Suprapubic skin (tissue), 4 donors: Measurements from ENCODE around the gene CNTN4. TPM values are rescaled to one million over a fixed set of nuclear protein-coding genes. Genes with fewer than 3 reads are reported as not detected.

ENCODE experiments used
- DNase-seq, 2 donors: peaks; one replicate each; pipeline ENCODE4 v3.0.0-alpha.2; 2019; ENCODE audit warnings: low spot score in 2 of 2
- H3K27ac ChIP-seq: fragments of 200-600 bp; sonication (generic); one replicate; pipeline ENCODE4 v1.5.1; 2019
- H3K27me3 ChIP-seq: fragments of 200-600 bp; sonication (generic); one replicate; pipeline ENCODE4 v1.5.1; 2019
- H3K36me3 ChIP-seq: fragments of 200-600 bp; sonication (generic); one replicate; pipeline ENCODE4 v1.5.1; 2019
- H3K4me1 ChIP-seq: fragments of 200-600 bp; sonication (generic); one replicate; pipeline ENCODE4 v1.5.1; 2019
- H3K4me3 ChIP-seq: fragments of 200-600 bp; sonication (generic); one replicate; pipeline ENCODE4 v1.5.1; 2019; ENCODE audit warnings: mild to moderate bottlenecking
- H3K9me3 ChIP-seq: fragments of 200-600 bp; sonication (generic); one replicate; pipeline ENCODE4 v1.5.1; 2019
- CTCF ChIP-seq, 2 donors: fragments of 200-600 bp in 1 of 2; fragments of 450-650 bp in 1 of 2; sonication (generic) in 1 of 2; IDR thresholded peaks; one replicate each; pipeline ENCODE4 v1.5.1; 2016 to 2019; ENCODE audit warnings: antibody characterized with exemption in 2 of 2, mild to moderate bottlenecking in 1 of 2, moderate library complexity in 1 of 2
- EP300 ChIP-seq: sonication (generic); formaldehyde crosslinking; IDR thresholded peaks from one replicate; pipeline ENCODE4 v1.6.1; 2017; ENCODE audit warnings: antibody characterized with exemption
- POLR2A ChIP-seq, 2 donors: fragments of 450-650 bp; IDR thresholded peaks; one replicate each; pipeline ENCODE4 v1.6.1; 2017; ENCODE audit warnings: antibody characterized with exemption in 2 of 2, mild to moderate bottlenecking in 2 of 2, moderate library complexity in 2 of 2
- POLR2AphosphoS5 ChIP-seq, 3 donors: sonication (generic); formaldehyde crosslinking; IDR thresholded peaks; one replicate each; pipeline ENCODE4 v1.6.1; 2017; ENCODE audit warnings: antibody characterized with exemption in 3 of 3
- WGBS: methylation state at CpG from one replicate; pipeline ENCODE4 v1.1.5; 2018; 5-methylcytosine and 5-hydroxymethylcytosine counted together
- total RNA-seq, 4 donors: library from RNA; depleted of rRNA; stranded (reverse); fragments of >200 nt; gene quantifications; one replicate each; pipeline ENCODE4 v1.1.0, GENCODE V29; 2016

The CNTN4 gene
- total RNA-seq, 4 donors from 2014 or later = 0.60 to 8.1 (median 7.5) TPM

- no peak for DNase-seq
- WGBS = 81% methylated on average over 1 of the region's 1 CpG
Measured at GRCh38 chr3:2861120-2861519, 762.5 kb downstream of the CNTN4 start.

GRCh38 chr3:2861920-2862319, 763.3 kb downstream of the CNTN4 start:
- no peak for DNase-seq
- Histone ChIP-seq H3K4me3 (no peak overlapping the region), H3K27ac (no peak overlapping the region), H3K27me3 (no peaks in the 10 kb centered on the region), H3K4me1 (no peaks in the 10 kb centered on the region), H3K36me3 (no peaks in the 10 kb centered on the region), H3K9me3 (no peaks in the 10 kb centered on the region)
- TF ChIP-seq POLR2AphosphoS5 (IDR thresholded peaks at IDR 0.05) (no peak), POLR2A (IDR thresholded peaks at IDR 0.05) (no peak), CTCF (IDR thresholded peaks at IDR 0.05) (no peak), EP300 (no peak)
- WGBS = 78% methylated on average over 1 of the region's 1 CpG

More at GRCh38 chr3:2861120-2861519, 762.5 kb downstream of the CNTN4 start:
- Histone ChIP-seq H3K4me3 (no peak overlapping the region), H3K36me3 (no peaks in the 10 kb centered on the region), H3K9me3 (no peaks in the 10 kb centered on the region), H3K27me3 (no peaks in the 10 kb centered on the region), H3K27ac (no peak overlapping the region), H3K4me1 (no peaks in the 10 kb centered on the region)
- no peak for TF ChIP-seq POLR2A (IDR thresholded peaks at IDR 0.05)
- TF ChIP-seq POLR2AphosphoS5 (IDR thresholded peaks at IDR 0.05) = no peak
- no peak for TF ChIP-seq CTCF (IDR thresholded peaks at IDR 0.05)

GRCh38 chr3:2862366-2862765, 763.7 kb downstream of the CNTN4 start:
- H3K4me1 ChIP-seq = no peaks in the 10 kb centered on the region
- H3K9me3 ChIP-seq = no peaks in the 10 kb centered on the region
- 51% methylated on average over 1 of the region's 1 CpG for WGBS
- TF ChIP-seq EP300 = no peak
- TF ChIP-seq CTCF (IDR thresholded peaks at IDR 0.05) = no peak
- TF ChIP-seq POLR2AphosphoS5 (IDR thresholded peaks at IDR 0.05) = no peak
- TF ChIP-seq POLR2A (IDR thresholded peaks at IDR 0.05) = no peak
- no peak overlapping the region for H3K27ac ChIP-seq
- DNase-seq = no peak
- no peak overlapping the region for H3K4me3 ChIP-seq
- no peaks in the 10 kb centered on the region for H3K27me3 ChIP-seq
- H3K36me3 ChIP-seq = no peaks in the 10 kb centered on the region

GRCh38 chr3:2863127-2863526, 764.5 kb downstream of the CNTN4 start:
- TF ChIP-seq POLR2A (IDR thresholded peaks at IDR 0.05) (no peak), EP300 (no peak), POLR2AphosphoS5 (IDR thresholded peaks at IDR 0.05) (no peak), CTCF (IDR thresholded peaks at IDR 0.05) (no peak)
- WGBS = 73% methylated on average over 2 of the region's 2 CpGs
- DNase-seq = no peak

GRCh38 chr3:2869905-2870304, 771.2 kb downstream of the CNTN4 start:
- no peak for DNase-seq
- Histone ChIP-seq H3K9me3 (no peaks in the 10 kb centered on the region), H3K36me3 (no peaks in the 10 kb centered on the region), H3K27me3 (no peaks in the 10 kb centered on the region), H3K4me1 (no peaks in the 10 kb centered on the region), H3K27ac (no peak overlapping the region), H3K4me3 (no peak overlapping the region)
- no peak for TF ChIP-seq EP300
- TF ChIP-seq POLR2A (IDR thresholded peaks at IDR 0.05) = no peak
- TF ChIP-seq CTCF (IDR thresholded peaks at IDR 0.05) = no peak
- no peak for TF ChIP-seq POLR2AphosphoS5 (IDR thresholded peaks at IDR 0.05)
- whole genome bisulfite sequencing = 55% methylated on average over 1 of the region's 1 CpG

More at GRCh38 chr3:2863127-2863526, 764.5 kb downstream of the CNTN4 start:
- H3K36me3 ChIP-seq = no peaks in the 10 kb centered on the region
- no peaks in the 10 kb centered on the region for H3K9me3 ChIP-seq
- H3K4me1 ChIP-seq = no peaks in the 10 kb centered on the region
- no peaks in the 10 kb centered on the region for H3K27me3 ChIP-seq
- no peak overlapping the region for H3K4me3 ChIP-seq
- no peak overlapping the region for H3K27ac ChIP-seq
